Measurements from ENCODE around the gene NEURL3.
A peak's percentile ranks its signal among the peaks of the same experiment; 100 is the strongest.
"Not testable (repeated sequence)": the region's sequence is repeated elsewhere in the genome, so short reads cannot be mapped to it uniquely, and the experiment has no call there.

NEURL3 gene

DNA sequence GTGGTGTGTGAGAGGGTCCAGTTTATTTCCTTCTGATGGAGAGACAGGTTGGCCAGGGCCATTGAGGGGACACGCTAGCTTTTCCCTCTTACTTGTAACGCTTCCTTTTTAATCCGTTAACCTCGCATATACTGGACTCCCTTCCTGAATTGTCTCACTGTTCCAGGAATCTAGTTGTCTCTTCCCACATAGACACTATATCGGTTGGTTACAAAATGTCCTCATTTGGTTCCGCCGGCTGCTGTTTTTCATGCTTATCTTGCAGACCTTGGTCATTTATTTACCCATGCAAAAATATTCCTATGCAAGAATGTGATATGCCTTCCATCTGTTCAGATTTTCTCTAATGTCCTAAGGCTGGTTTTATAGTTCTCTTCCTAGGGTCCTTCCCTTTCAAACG is 35.0 kb downstream of the NEURL3 start:
- Histone ChIP-seq H3K4me3 (ENCODE audit: control insufficient read depth in 1 of 7, extremely low read depth in 1 of 7, insufficient read depth in 4 of 7, low read depth in 2 of 7, low read length in 6 of 7) (peak overlapping the region in 3 of 7 experiments; percentile 25 to 68 (median 51)), H3K9me3 (ENCODE audit: control extremely low read depth in 1 of 5, control insufficient read depth in 4 of 5, insufficient read depth in 2 of 5, low read depth in 1 of 5, low read length in 4 of 5) (no peaks in the 10 kb centered on the region), H3K27me3 (replicated peaks in 2 of 5; ENCODE audit: control insufficient read depth in 4 of 5, insufficient read depth in 5 of 5, low read length in 4 of 5) (no peaks in the 10 kb centered on the region), H3K36me3 (ENCODE audit: control insufficient read depth in 4 of 4, insufficient read depth in 4 of 4, low read length in 3 of 4) (no peaks in the 10 kb centered on the region), H3K4me1 (ENCODE audit: control extremely low read depth in 1 of 4, control insufficient read depth in 4 of 4, insufficient read depth in 4 of 4, low read length in 3 of 4) (peaks cover 0 to 9% (median 6%) of the 10 kb centered on the region in 4 experiments), H3K27ac (ENCODE audit: insufficient read depth in 1 of 2, low read depth in 1 of 2, low read length in 2 of 2, poor library complexity in 1 of 2, severe bottlenecking in 2 of 2) (no peak overlapping the region)
- no peak for DNase-seq
- CTCF ChIA-PET: interaction anchor here (0.8 to 6.6 kb wide), 9 partner anchors 13 to 94 kb away, joined by 3 to 46 read pairs (median 4); partner anchors contain the start of gene NEURL3
- POLR2A ChIA-PET: no interaction called here
- 76% methylated on average over 8 of the region's 8 CpGs for WGBS (ENCODE audit: insufficient coverage)

DNA sequence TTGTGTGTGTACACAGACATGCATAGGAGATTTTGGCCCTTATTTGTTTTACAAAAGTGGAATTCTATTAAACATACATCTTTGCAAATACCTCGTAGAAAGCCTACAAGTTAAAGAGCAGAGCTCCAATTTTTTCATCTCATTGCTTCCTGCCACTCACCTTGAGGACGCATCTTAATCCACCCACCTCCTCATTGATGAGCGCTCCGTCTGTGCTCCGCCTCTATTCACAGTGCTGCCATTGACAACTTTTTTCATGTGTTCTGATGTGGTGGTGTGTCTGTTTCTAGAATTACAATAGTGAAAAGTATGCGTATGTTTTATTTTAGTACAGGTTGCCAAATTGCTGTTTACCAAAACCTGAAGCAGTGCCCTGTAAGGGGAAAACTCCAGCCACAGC is 36.3 kb downstream of the NEURL3 start:
- Histone ChIP-seq H3K4me1 (ENCODE audit: control extremely low read depth in 1 of 4, control insufficient read depth in 4 of 4, insufficient read depth in 4 of 4, low read length in 3 of 4) (peaks cover 0 to 9% (median 6%) of the 10 kb centered on the region in 4 experiments), H3K4me3 (ENCODE audit: control insufficient read depth in 1 of 7, extremely low read depth in 1 of 7, insufficient read depth in 4 of 7, low read depth in 2 of 7, low read length in 6 of 7) (no peak overlapping the region), H3K9me3 (ENCODE audit: control extremely low read depth in 1 of 5, control insufficient read depth in 4 of 5, insufficient read depth in 2 of 5, low read depth in 1 of 5, low read length in 4 of 5) (no peaks in the 10 kb centered on the region), H3K27me3 (replicated peaks in 2 of 5; ENCODE audit: control insufficient read depth in 4 of 5, insufficient read depth in 5 of 5, low read length in 4 of 5) (no peaks in the 10 kb centered on the region), H3K27ac (ENCODE audit: insufficient read depth in 1 of 2, low read depth in 1 of 2, low read length in 2 of 2, poor library complexity in 1 of 2, severe bottlenecking in 2 of 2) (no peak overlapping the region), H3K36me3 (ENCODE audit: control insufficient read depth in 4 of 4, insufficient read depth in 4 of 4, low read length in 3 of 4) (no peaks in the 10 kb centered on the region)
- POLR2A ChIA-PET: no interaction called here
- WGBS (ENCODE audit: insufficient coverage): 94% methylated on average over 2 of the region's 6 CpGs
- no peak for DNase-seq
- CTCF ChIA-PET: interaction anchor here (0.8 to 6.6 kb wide), 5 partner anchors 11 to 61 kb away, joined by 3 to 46 read pairs (median 4); partner anchors contain the start of gene NEURL3

DNA sequence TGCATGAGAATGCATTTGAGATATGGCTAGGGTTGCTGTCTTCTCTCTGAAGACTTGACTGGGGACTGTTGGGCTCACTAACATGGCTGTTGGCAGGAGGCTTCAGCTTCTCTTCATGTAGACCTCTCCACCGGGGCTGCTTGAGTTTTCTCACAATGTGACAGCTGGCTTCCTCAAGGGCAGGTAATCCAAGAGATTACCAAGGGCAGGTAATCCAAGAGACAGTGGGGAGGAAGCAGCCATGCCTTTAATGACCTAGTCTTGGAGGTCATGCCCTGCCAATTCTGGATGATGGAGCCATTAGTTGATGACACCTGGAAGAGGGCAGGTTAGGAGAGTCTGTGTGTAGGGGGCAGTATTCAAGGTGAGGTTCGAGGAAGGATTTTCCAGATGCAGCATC is 40.5 kb downstream of the NEURL3 start:
- WGBS (ENCODE audit: insufficient coverage): 72% methylated on average over 2 of the region's 2 CpGs
- Histone ChIP-seq H3K4me3 (ENCODE audit: control insufficient read depth in 1 of 7, extremely low read depth in 1 of 7, insufficient read depth in 4 of 7, low read depth in 2 of 7, low read length in 6 of 7) (no peak overlapping the region), H3K4me1 (ENCODE audit: control extremely low read depth in 1 of 4, control insufficient read depth in 4 of 4, insufficient read depth in 4 of 4, low read length in 3 of 4) (no peaks in the 10 kb centered on the region), H3K9me3 (ENCODE audit: control extremely low read depth in 1 of 5, control insufficient read depth in 4 of 5, insufficient read depth in 2 of 5, low read depth in 1 of 5, low read length in 4 of 5) (peaks cover 0 to 7% (median 0%) of the 10 kb centered on the region in 5 experiments), H3K27me3 (replicated peaks in 2 of 5; ENCODE audit: control insufficient read depth in 4 of 5, insufficient read depth in 5 of 5, low read length in 4 of 5) (no peaks in the 10 kb centered on the region), H3K27ac (ENCODE audit: insufficient read depth in 1 of 2, low read depth in 1 of 2, low read length in 2 of 2, poor library complexity in 1 of 2, severe bottlenecking in 2 of 2) (no peak overlapping the region), H3K36me3 (ENCODE audit: control insufficient read depth in 4 of 4, insufficient read depth in 4 of 4, low read length in 3 of 4) (no peaks in the 10 kb centered on the region)
- ChIA-PET POLR2A (no interaction called here), CTCF (interaction anchor here (1.3 to 6.6 kb wide), 2 partner anchors 10 to 45 kb away, joined by 4 to 46 read pairs; no protein-coding TSS in a partner anchor)
- no peak for DNase-seq

DNA sequence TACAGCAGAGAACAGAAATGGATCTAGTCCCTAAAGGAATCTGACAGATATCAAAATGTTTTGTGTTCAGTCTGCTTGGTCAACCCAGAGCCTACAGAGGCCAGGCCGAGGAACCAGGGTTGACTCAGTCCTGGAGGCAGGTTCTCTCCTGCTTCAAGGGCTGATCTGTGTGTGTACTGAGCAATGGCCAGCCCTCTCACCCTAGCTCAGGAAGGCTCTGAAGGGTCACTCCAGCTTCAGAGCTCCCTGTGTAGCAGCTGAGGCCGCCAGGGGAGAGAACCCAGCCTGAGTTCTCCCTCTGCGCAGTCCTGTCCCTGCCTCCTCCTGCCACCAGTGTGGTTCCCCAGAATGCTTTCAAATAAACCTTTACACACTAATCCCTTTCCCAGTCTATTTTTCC is 41.1 kb downstream of the NEURL3 start:
- ChIA-PET CTCF (interaction anchor here (1.1 to 6.6 kb wide), 3 partner anchors 10 to 90 kb away, joined by 3 to 46 read pairs (median 4); no protein-coding TSS in a partner anchor), POLR2A (no interaction called here)
- H3K9me3 ChIP-seq (ENCODE audit: control extremely low read depth in 1 of 5, control insufficient read depth in 4 of 5, insufficient read depth in 2 of 5, low read depth in 1 of 5, low read length in 4 of 5): peaks cover 0 to 7% (median 0%) of the 10 kb centered on the region in 5 experiments
- no peak overlapping the region for H3K27ac ChIP-seq (ENCODE audit: insufficient read depth in 1 of 2, low read depth in 1 of 2, low read length in 2 of 2, poor library complexity in 1 of 2, severe bottlenecking in 2 of 2)
- no peak for DNase-seq
- 88% methylated on average over 1 of the region's 3 CpGs for WGBS (ENCODE audit: insufficient coverage)
- no peaks in the 10 kb centered on the region for H3K27me3 ChIP-seq (replicated peaks in 2 of 5; ENCODE audit: control insufficient read depth in 4 of 5, insufficient read depth in 5 of 5, low read length in 4 of 5)
- H3K4me3 ChIP-seq (ENCODE audit: control insufficient read depth in 1 of 7, extremely low read depth in 1 of 7, insufficient read depth in 4 of 7, low read depth in 2 of 7, low read length in 6 of 7): no peak overlapping the region
- H3K36me3 ChIP-seq (ENCODE audit: control insufficient read depth in 4 of 4, insufficient read depth in 4 of 4, low read length in 3 of 4): no peaks in the 10 kb centered on the region
- no peaks in the 10 kb centered on the region for H3K4me1 ChIP-seq (ENCODE audit: control extremely low read depth in 1 of 4, control insufficient read depth in 4 of 4, insufficient read depth in 4 of 4, low read length in 3 of 4)

DNA sequence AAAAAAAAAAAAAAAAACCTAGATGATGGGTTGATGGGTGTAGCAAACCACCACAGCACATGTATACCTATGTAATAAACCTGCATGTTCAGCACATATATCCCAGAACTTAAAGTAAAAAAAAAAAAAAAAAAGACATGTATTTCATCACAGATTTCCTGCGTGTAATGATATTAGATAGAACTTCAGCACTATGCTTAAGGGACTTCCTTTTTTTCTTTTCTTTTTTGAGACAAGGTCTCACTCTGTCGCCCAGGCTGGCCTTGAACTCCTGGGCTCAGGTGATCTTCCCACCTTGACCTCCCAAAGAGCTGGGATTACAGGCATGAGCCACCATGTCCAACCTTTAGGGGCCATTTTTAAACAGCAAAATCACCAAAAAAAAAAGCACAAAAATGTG is 42.0 kb downstream of the NEURL3 start:
- Histone ChIP-seq H3K4me1 (ENCODE audit: control extremely low read depth in 1 of 4, control insufficient read depth in 4 of 4, insufficient read depth in 4 of 4, low read length in 3 of 4) (no peaks in the 10 kb centered on the region), H3K27ac (ENCODE audit: insufficient read depth in 1 of 2, low read depth in 1 of 2, low read length in 2 of 2, poor library complexity in 1 of 2, severe bottlenecking in 2 of 2) (no peak overlapping the region), H3K9me3 (ENCODE audit: control extremely low read depth in 1 of 5, control insufficient read depth in 4 of 5, insufficient read depth in 2 of 5, low read depth in 1 of 5, low read length in 4 of 5) (peaks cover 0 to 7% (median 0%) of the 10 kb centered on the region in 5 experiments), H3K36me3 (ENCODE audit: control insufficient read depth in 4 of 4, insufficient read depth in 4 of 4, low read length in 3 of 4) (no peaks in the 10 kb centered on the region), H3K27me3 (replicated peaks in 2 of 5; ENCODE audit: control insufficient read depth in 4 of 5, insufficient read depth in 5 of 5, low read length in 4 of 5) (no peaks in the 10 kb centered on the region), H3K4me3 (ENCODE audit: control insufficient read depth in 1 of 7, extremely low read depth in 1 of 7, insufficient read depth in 4 of 7, low read depth in 2 of 7, low read length in 6 of 7) (no peak overlapping the region)
- CTCF ChIA-PET: interaction anchor here (1.1 kb wide), 1 partner anchor 91 kb away, joined by 3 read pairs; no protein-coding TSS in a partner anchor
- DNase-seq: no peak
- WGBS (ENCODE audit: insufficient coverage): 70% methylated on average over 2 of the region's 2 CpGs
- POLR2A ChIA-PET: no interaction called here

DNA sequence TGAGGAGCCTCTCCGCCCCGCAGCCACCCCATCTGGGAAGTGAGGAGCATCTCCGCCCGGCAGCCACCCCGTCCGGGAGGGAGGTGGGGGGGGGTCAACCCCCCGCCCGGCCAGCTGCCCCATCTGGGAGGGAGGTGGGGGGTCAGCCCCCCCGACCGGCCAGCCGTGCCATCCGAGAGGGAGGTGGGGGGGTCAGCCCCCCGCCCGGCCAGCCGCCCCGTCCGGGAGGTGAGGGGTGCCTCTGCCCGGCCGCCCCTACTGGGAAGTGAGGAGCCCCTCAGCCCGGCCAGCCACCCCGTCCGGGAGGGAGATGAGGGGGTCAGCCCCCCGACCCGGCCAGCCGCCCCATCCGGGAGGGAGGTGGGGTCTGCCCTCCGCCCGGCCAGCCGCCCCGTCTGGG is 43.5 kb downstream of the NEURL3 start:
- H3K4me1 ChIP-seq (ENCODE audit: control extremely low read depth in 1 of 4, control insufficient read depth in 4 of 4, insufficient read depth in 4 of 4, low read length in 3 of 4); H3K9me3 ChIP-seq (ENCODE audit: control extremely low read depth in 1 of 5, control insufficient read depth in 4 of 5, insufficient read depth in 2 of 5, low read depth in 1 of 5, low read length in 4 of 5); POLR2A ChIA-PET; H3K27me3 ChIP-seq (replicated peaks in 2 of 5; ENCODE audit: control insufficient read depth in 4 of 5, insufficient read depth in 5 of 5, low read length in 4 of 5); H3K4me3 ChIP-seq (ENCODE audit: control insufficient read depth in 1 of 7, extremely low read depth in 1 of 7, insufficient read depth in 4 of 7, low read depth in 2 of 7, low read length in 6 of 7); CTCF ChIA-PET; H3K27ac ChIP-seq (ENCODE audit: insufficient read depth in 1 of 2, low read depth in 1 of 2, low read length in 2 of 2, poor library complexity in 1 of 2, severe bottlenecking in 2 of 2); H3K36me3 ChIP-seq (ENCODE audit: control insufficient read depth in 4 of 4, insufficient read depth in 4 of 4, low read length in 3 of 4); DNase-seq: not testable (repeated sequence)
- WGBS (ENCODE audit: insufficient coverage): no CpG with 5 or more reads among the region's 30 CpGs

DNA sequence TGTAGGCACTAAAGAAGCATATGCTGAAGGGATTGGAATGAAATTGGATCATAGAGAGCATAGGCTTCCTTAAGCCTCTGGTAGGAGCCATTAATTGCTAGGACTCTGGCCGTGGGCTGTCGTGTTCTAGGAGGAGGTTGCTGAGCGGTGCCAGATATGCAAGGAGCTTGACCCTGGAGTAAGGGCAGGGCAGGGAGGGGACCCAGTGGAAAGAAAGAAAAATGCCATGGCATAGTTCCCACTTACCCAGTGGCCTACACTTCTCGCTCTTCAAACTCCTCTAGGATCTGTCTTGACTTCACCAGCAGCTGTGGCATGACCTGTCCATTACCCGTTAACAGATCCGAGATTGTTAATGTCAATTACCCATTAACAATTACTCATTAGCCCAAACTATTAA is 53.1 kb downstream of the NEURL3 start:
- CTCF ChIA-PET: interaction anchor here (1.8 kb wide), 1 partner anchor 15 kb away, joined by 3 read pairs; no protein-coding TSS in a partner anchor
- 94% methylated on average over 3 of the region's 6 CpGs for WGBS (ENCODE audit: insufficient coverage)
- Histone ChIP-seq H3K27ac (ENCODE audit: insufficient read depth in 1 of 2, low read depth in 1 of 2, low read length in 2 of 2, poor library complexity in 1 of 2, severe bottlenecking in 2 of 2) (no peak overlapping the region), H3K4me3 (ENCODE audit: control insufficient read depth in 1 of 7, extremely low read depth in 1 of 7, insufficient read depth in 4 of 7, low read depth in 2 of 7, low read length in 6 of 7) (no peak overlapping the region), H3K4me1 (ENCODE audit: control extremely low read depth in 1 of 4, control insufficient read depth in 4 of 4, insufficient read depth in 4 of 4, low read length in 3 of 4) (no peaks in the 10 kb centered on the region), H3K27me3 (replicated peaks in 2 of 5; ENCODE audit: control insufficient read depth in 4 of 5, insufficient read depth in 5 of 5, low read length in 4 of 5) (peaks cover 0 to 3% (median 0%) of the 10 kb centered on the region in 5 experiments), H3K9me3 (ENCODE audit: control extremely low read depth in 1 of 5, control insufficient read depth in 4 of 5, insufficient read depth in 2 of 5, low read depth in 1 of 5, low read length in 4 of 5) (no peaks in the 10 kb centered on the region), H3K36me3 (ENCODE audit: control insufficient read depth in 4 of 4, insufficient read depth in 4 of 4, low read length in 3 of 4) (no peaks in the 10 kb centered on the region)
- DNase-seq: no peak
- POLR2A ChIA-PET: no interaction called here
